K562 (cell line): ENCODE data around the gene ZNHIT1. TPM values are rescaled to one million over a fixed set of nuclear protein-coding genes. Genes with fewer than 3 reads are reported as not detected.
A peak's percentile ranks its signal among the peaks of the same experiment; 100 is the strongest.

ENCODE experiments used
- ARID2 ChIP-seq: fragments of 450-650 bp; IDR thresholded peaks from 2 replicates; pipeline ENCODE4 v1.6.1; 2017; ENCODE audit warnings: antibody characterized with exemption, mild to moderate bottlenecking
- BRCA1 ChIP-seq, 2 experiments: fragments of 450-650 bp in 1 of 2; sonication (generic) in 1 of 2; formaldehyde crosslinking in 1 of 2; IDR thresholded peaks; 2 replicates each; pipeline versions ENCODE4 v1.5.0 to v1.6.1; 2017 to 2020; ENCODE audit warnings: mild to moderate bottlenecking in 1 of 2, missing genetic modification reagents in 1 of 2
- EP400 ChIP-seq: fragments of 450-650 bp; IDR thresholded peaks from 2 replicates; pipeline ENCODE4 v1.6.1; 2017; ENCODE audit warnings: antibody characterized with exemption, mild to moderate bottlenecking, moderate library complexity
- KDM4B ChIP-seq, 2 experiments: fragments of 450-650 bp in 1 of 2; sonication (generic) in 1 of 2; IDR thresholded peaks; 2 replicates each; pipeline ENCODE4 v1.6.1; 2016 to 2017; ENCODE audit warnings: borderline replicate concordance in 2 of 2, antibody characterized with exemption in 1 of 2, low read depth in 1 of 2, mild to moderate bottlenecking in 1 of 2
- NCOA2 ChIP-seq, 2 experiments: fragments of 450-650 bp; IDR thresholded peaks; 2 replicates each; pipeline ENCODE4 v1.6.1; 2018; ENCODE audit warnings: mild to moderate bottlenecking in 2 of 2, moderate library complexity in 1 of 2; ENCODE audit not compliant: partially characterized antibody in 2 of 2
- PHF8 ChIP-seq: fragments of 200-600 bp; sonication (generic); IDR thresholded peaks from 2 replicates; pipeline ENCODE4 v1.6.1; 2012; ENCODE audit warnings: mixed run types, mild to moderate bottlenecking, inconsistent platforms, low read length, moderate library complexity, borderline replicate concordance
- RCOR1 ChIP-seq, 2 experiments: IDR thresholded peaks; 2 replicates each; pipeline ENCODE4 v1.6.1; 2012; ENCODE audit warnings: low read depth in 2 of 2, low read length in 2 of 2, borderline replicate concordance in 1 of 2, improper control_type of control experiment in 1 of 2
- ZNF511 ChIP-seq: sonication (generic); formaldehyde crosslinking; IDR thresholded peaks from 2 replicates; pipeline ENCODE4 v1.8.0; 2022; ENCODE audit warnings: mild to moderate bottlenecking, missing genetic modification reagents
- polyA plus RNA-seq, 8 experiments: library from polyadenylated mRNA; depleted of rRNA in 4 of 8; stranded (reverse) in 5 of 8; unstranded in 3 of 8; fragments of >200 nt; fragmentation: Nextera tagmentation in 2 of 8; fragmentation: Illumina TruSeq in 1 of 8; extraction: Ambion mirVana in 2 of 8; extraction: Trizol in 1 of 8; gene quantifications; 2 replicates each; pipeline versions ENCODE4 v1.2.1 to v1.2.3, GENCODE V29; 2011 to 2014; ENCODE audit warnings: inconsistent platforms in 1 of 8, missing spikeins in 1 of 8
- total RNA-seq, 7 experiments: library from RNA; depleted of rRNA in 6 of 7; stranded (reverse); fragments of >200 nt in 6 of 7; fragmentation: Illumina TruSeq in 2 of 7; extraction: Trizol in 2 of 7; gene quantifications; 2 replicates each; pipeline versions ENCODE4 v1.2.1 to v1.2.3, GENCODE V29; 2011 to 2021; ENCODE audit warnings: low replicate concordance in 1 of 7
- TF ChIP-seq, protein P1 (sequence below), 2 experiments: fragments of 450-650 bp; formaldehyde crosslinking in 1 of 2; IDR thresholded peaks; 2 replicates each; pipeline versions ENCODE4 v1.4.0 to v1.6.1; 2014 to 2020; ENCODE audit warnings: mild to moderate bottlenecking in 2 of 2, borderline replicate concordance in 1 of 2, low read depth in 1 of 2
- TF ChIP-seq, protein P2 (sequence below): sonication (generic); formaldehyde crosslinking; IDR thresholded peaks from 2 replicates; pipeline ENCODE4 v1.8.1; 2023; ENCODE audit warnings: mild to moderate bottlenecking, missing genetic modification reagents
- TF ChIP-seq, protein P3 (sequence below), 2 experiments: fragments of 450-650 bp in 1 of 2; sonication (generic) in 1 of 2; formaldehyde crosslinking in 1 of 2; IDR thresholded peaks in 1 of 2; conservative IDR thresholded peaks in 1 of 2; 2 replicates each; pipeline versions ENCODE4 v1.6.1 to v1.8.1; 2016 to 2023; ENCODE audit warnings: mild to moderate bottlenecking in 2 of 2, moderate library complexity in 2 of 2, inconsistent platforms in 1 of 2, missing genetic modification reagents in 1 of 2
- TF ChIP-seq, protein P4 (sequence below): fragments of 450-650 bp; IDR thresholded peaks from 2 replicates; pipeline ENCODE4 v1.6.1; 2016; ENCODE audit warnings: missing biosample characterization, missing genetic modification characterization

The ZNHIT1 gene
- total and polyA plus RNA-seq, 9 of the 15 experiments (the other 6 are each of a cell fraction or from before 2014, with no cell fraction given), result 6.4 to 162 (median 70.1) TPM

DNA sequence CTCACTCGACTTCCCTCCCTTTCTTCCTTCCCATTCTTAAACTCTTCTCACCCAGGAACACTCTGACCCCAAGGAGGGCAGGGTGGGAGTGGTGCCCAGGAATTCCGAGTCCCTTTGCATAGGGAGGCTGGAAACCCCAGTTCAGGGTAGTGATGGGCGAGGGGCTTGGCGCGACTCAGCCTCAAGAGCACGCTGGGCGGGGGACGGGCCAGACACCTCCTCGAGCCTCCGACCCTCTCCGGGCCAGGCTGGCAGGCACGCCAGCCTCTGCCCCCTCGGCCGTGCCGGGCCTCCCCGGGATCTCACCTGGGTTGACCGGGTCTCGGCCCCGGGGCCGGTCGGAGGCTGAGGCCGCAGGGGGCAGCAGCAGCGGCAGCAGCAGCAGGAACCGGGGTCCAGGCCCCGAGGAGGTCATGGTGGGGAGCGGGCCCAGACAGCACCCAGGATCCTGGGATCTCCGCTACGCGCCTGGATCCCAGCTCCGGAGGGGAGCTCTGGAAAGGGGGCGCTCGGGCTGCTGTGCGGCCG is 1.0 kb upstream of the ZNHIT1 start (continued):
- TF ChIP-seq, protein P1, sequence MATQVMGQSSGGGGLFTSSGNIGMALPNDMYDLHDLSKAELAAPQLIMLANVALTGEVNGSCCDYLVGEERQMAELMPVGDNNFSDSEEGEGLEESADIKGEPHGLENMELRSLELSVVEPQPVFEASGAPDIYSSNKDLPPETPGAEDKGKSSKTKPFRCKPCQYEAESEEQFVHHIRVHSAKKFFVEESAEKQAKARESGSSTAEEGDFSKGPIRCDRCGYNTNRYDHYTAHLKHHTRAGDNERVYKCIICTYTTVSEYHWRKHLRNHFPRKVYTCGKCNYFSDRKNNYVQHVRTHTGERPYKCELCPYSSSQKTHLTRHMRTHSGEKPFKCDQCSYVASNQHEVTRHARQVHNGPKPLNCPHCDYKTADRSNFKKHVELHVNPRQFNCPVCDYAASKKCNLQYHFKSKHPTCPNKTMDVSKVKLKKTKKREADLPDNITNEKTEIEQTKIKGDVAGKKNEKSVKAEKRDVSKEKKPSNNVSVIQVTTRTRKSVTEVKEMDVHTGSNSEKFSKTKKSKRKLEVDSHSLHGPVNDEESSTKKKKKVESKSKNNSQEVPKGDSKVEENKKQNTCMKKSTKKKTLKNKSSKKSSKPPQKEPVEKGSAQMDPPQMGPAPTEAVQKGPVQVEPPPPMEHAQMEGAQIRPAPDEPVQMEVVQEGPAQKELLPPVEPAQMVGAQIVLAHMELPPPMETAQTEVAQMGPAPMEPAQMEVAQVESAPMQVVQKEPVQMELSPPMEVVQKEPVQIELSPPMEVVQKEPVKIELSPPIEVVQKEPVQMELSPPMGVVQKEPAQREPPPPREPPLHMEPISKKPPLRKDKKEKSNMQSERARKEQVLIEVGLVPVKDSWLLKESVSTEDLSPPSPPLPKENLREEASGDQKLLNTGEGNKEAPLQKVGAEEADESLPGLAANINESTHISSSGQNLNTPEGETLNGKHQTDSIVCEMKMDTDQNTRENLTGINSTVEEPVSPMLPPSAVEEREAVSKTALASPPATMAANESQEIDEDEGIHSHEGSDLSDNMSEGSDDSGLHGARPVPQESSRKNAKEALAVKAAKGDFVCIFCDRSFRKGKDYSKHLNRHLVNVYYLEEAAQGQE (IDR thresholded peaks at IDR 0.05; ENCODE audit: borderline replicate concordance), result no peak
- TF ChIP-seq, protein P1 (CRISPR knock-in tag; IDR thresholded peaks at IDR 0.05; ENCODE audit: low read depth), result 0 out of 2 replicates have a peak, but pooled peaks have one; percentile 18
- TF ChIP-seq, protein P2, sequence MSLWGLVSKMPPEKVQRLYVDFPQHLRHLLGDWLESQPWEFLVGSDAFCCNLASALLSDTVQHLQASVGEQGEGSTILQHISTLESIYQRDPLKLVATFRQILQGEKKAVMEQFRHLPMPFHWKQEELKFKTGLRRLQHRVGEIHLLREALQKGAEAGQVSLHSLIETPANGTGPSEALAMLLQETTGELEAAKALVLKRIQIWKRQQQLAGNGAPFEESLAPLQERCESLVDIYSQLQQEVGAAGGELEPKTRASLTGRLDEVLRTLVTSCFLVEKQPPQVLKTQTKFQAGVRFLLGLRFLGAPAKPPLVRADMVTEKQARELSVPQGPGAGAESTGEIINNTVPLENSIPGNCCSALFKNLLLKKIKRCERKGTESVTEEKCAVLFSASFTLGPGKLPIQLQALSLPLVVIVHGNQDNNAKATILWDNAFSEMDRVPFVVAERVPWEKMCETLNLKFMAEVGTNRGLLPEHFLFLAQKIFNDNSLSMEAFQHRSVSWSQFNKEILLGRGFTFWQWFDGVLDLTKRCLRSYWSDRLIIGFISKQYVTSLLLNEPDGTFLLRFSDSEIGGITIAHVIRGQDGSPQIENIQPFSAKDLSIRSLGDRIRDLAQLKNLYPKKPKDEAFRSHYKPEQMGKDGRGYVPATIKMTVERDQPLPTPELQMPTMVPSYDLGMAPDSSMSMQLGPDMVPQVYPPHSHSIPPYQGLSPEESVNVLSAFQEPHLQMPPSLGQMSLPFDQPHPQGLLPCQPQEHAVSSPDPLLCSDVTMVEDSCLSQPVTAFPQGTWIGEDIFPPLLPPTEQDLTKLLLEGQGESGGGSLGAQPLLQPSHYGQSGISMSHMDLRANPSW (CRISPR knock-in tag), result no peak
- TF ChIP-seq RCOR1 (IDR thresholded peaks at IDR 0.05; ENCODE audit: borderline replicate concordance in 1 of 2, low read depth in 2 of 2, low read length in 2 of 2), result no peak
- TF ChIP-seq, protein P3, sequence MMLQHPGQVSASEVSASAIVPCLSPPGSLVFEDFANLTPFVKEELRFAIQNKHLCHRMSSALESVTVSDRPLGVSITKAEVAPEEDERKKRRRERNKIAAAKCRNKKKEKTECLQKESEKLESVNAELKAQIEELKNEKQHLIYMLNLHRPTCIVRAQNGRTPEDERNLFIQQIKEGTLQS (IDR thresholded peaks at IDR 0.05), result no peak
- TF ChIP-seq, protein P3 (CRISPR knock-in tag; conservative IDR thresholded peaks at IDR 0.05), result no peak
- peak; percentile 61; the same call in 1 of the 2 replicates for TF ChIP-seq ZNF511
- no peak for TF ChIP-seq ARID2
- TF ChIP-seq NCOA2 (IDR thresholded peaks at IDR 0.05; ENCODE audit: partially characterized antibody in 2 of 2), result no peak
- TF ChIP-seq, protein P4, sequence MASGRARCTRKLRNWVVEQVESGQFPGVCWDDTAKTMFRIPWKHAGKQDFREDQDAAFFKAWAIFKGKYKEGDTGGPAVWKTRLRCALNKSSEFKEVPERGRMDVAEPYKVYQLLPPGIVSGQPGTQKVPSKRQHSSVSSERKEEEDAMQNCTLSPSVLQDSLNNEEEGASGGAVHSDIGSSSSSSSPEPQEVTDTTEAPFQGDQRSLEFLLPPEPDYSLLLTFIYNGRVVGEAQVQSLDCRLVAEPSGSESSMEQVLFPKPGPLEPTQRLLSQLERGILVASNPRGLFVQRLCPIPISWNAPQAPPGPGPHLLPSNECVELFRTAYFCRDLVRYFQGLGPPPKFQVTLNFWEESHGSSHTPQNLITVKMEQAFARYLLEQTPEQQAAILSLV (tag), result no peak
- TF ChIP-seq PHF8, result peak; percentile 59; the same call in 1 of the 2 replicates
- TF ChIP-seq KDM4B (IDR thresholded peaks at IDR 0.05; ENCODE audit: borderline replicate concordance in 2 of 2, low read depth in 1 of 2), result no peak
- TF ChIP-seq BRCA1 (IDR thresholded peaks at IDR 0.05), result no peak
- no peak for TF ChIP-seq BRCA1 (CRISPR knock-in tag; IDR thresholded peaks at IDR 0.05)
- no peak for TF ChIP-seq EP400
